ENCODE measurements around the gene EFCAB6.

The EFCAB6 gene

DNA sequence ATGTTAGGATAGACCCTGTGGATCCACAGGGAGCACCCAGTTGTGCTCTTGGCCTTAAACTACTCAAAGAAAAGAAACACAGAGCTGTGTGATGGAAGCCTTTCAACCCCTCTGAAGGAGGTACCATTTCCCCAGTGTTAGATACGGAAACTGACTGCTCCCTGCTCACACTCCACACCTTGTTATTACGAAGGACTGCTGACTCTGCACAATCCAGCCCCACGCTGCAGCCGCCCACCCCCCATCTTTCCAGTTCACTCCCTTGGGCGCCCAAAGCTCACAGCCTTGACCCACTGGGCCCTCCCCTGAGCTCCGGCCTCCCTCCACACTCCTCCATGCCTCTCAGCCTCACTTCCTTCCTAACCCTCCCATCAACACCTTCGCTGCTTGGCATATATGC lies 75.5 kb downstream of the EFCAB6 start (continued):
- TF ChIP-seq, protein P1, sequence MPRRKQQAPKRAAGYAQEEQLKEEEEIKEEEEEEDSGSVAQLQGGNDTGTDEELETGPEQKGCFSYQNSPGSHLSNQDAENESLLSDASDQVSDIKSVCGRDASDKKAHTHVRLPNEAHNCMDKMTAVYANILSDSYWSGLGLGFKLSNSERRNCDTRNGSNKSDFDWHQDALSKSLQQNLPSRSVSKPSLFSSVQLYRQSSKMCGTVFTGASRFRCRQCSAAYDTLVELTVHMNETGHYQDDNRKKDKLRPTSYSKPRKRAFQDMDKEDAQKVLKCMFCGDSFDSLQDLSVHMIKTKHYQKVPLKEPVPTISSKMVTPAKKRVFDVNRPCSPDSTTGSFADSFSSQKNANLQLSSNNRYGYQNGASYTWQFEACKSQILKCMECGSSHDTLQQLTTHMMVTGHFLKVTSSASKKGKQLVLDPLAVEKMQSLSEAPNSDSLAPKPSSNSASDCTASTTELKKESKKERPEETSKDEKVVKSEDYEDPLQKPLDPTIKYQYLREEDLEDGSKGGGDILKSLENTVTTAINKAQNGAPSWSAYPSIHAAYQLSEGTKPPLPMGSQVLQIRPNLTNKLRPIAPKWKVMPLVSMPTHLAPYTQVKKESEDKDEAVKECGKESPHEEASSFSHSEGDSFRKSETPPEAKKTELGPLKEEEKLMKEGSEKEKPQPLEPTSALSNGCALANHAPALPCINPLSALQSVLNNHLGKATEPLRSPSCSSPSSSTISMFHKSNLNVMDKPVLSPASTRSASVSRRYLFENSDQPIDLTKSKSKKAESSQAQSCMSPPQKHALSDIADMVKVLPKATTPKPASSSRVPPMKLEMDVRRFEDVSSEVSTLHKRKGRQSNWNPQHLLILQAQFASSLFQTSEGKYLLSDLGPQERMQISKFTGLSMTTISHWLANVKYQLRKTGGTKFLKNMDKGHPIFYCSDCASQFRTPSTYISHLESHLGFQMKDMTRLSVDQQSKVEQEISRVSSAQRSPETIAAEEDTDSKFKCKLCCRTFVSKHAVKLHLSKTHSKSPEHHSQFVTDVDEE (CRISPR knock-in tag; IDR thresholded peaks at IDR 0.05) = no peak
- no peak for TF ChIP-seq TOX (CRISPR knock-in tag; IDR thresholded peaks at IDR 0.05; ENCODE audit: borderline replicate concordance)
- TF ChIP-seq, protein P2, sequence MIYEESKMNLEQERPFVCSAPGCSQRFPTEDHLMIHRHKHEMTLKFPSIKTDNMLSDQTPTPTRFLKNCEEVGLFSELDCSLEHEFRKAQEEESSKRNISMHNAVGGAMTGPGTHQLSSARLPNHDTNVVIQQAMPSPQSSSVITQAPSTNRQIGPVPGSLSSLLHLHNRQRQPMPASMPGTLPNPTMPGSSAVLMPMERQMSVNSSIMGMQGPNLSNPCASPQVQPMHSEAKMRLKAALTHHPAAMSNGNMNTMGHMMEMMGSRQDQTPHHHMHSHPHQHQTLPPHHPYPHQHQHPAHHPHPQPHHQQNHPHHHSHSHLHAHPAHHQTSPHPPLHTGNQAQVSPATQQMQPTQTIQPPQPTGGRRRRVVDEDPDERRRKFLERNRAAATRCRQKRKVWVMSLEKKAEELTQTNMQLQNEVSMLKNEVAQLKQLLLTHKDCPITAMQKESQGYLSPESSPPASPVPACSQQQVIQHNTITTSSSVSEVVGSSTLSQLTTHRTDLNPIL (CRISPR knock-in tag; IDR thresholded peaks at IDR 0.05; ENCODE audit: low read depth) = no peak

DNA sequence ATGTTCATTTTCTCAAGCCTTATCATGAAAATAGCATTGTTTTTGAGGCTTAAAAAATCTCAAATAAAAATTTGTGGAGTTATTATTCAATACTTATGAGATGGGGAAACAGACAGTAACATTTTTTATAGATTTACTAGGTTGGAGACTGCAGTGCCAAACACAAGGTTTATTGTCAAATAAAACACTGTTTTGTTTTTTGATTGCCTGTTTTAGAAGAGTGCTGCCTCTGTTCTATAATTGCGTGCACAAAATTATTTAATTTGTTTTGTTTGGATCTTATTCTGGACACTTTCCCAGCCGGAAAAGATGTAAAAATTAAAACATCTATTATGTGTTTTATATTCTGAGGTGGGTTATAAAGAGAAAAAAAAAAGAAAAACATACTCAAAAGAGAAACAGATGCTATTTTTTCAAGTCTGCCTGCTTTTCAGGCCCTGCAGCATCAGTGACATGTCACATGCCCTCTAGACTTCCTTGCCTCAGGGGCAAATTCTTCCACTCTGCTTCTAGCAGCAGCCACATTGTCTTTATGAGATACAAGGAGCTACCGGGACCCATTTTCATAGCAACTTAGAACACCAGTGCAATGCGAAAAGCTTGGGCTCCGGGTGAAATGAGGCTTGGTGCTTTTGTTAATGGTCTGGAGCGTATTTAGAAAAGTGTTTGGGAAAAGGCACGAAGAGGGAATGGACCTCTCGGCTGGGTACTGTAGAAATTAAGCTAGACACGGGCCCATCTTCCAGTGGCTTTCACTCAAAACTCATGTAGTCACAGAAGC lies 77.5 kb downstream of the EFCAB6 start:
- TF ChIP-seq TCF4 (CRISPR knock-in tag; IDR thresholded peaks at IDR 0.05; ENCODE audit: borderline replicate concordance) = no peak
- TF ChIP-seq, protein P2 (CRISPR knock-in tag; IDR thresholded peaks at IDR 0.05; ENCODE audit: low read depth) = no peak
- TF ChIP-seq RARB (CRISPR knock-in tag; IDR thresholded peaks at IDR 0.05) = no peak
- no peak for TF ChIP-seq ZNF565 (CRISPR knock-in tag; conservative IDR thresholded peaks at IDR 0.05; ENCODE audit: low read depth)
- TF ChIP-seq, protein P3, sequence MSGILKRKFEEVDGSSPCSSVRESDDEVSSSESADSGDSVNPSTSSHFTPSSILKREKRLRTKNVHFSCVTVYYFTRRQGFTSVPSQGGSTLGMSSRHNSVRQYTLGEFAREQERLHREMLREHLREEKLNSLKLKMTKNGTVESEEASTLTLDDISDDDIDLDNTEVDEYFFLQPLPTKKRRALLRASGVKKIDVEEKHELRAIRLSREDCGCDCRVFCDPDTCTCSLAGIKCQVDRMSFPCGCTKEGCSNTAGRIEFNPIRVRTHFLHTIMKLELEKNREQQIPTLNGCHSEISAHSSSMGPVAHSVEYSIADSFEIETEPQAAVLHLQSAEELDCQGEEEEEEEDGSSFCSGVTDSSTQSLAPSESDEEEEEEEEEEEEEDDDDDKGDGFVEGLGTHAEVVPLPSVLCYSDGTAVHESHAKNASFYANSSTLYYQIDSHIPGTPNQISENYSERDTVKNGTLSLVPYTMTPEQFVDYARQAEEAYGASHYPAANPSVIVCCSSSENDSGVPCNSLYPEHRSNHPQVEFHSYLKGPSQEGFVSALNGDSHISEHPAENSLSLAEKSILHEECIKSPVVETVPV (CRISPR knock-in tag; IDR thresholded peaks at IDR 0.05) = no peak
- TF ChIP-seq ZFP30 (CRISPR knock-in tag; IDR thresholded peaks at IDR 0.05) = no peak
- TF ChIP-seq ZC3H10 (CRISPR knock-in tag; IDR thresholded peaks at IDR 0.05) = no peak
- no peak for TF ChIP-seq BACH2 (CRISPR knock-in tag; IDR thresholded peaks at IDR 0.05; ENCODE audit: borderline replicate concordance)
- TF ChIP-seq PPARA (CRISPR knock-in tag; IDR thresholded peaks at IDR 0.05; ENCODE audit: borderline replicate concordance) = no peak
- TF ChIP-seq GLIS3 (CRISPR knock-in tag; IDR thresholded peaks at IDR 0.05) = no peak
- TF ChIP-seq ISL1 (CRISPR knock-in tag; IDR thresholded peaks at IDR 0.05) = no peak
- TF ChIP-seq ZNF8 (CRISPR knock-in tag; IDR thresholded peaks at IDR 0.05) = no peak
- TF ChIP-seq ZFP3 (CRISPR knock-in tag; IDR thresholded peaks at IDR 0.05) = no peak
- TF ChIP-seq ESRRG (CRISPR knock-in tag; IDR thresholded peaks at IDR 0.05) = no peak
- TF ChIP-seq CSDC2 (CRISPR knock-in tag; IDR thresholded peaks at IDR 0.05) = no peak
- TF ChIP-seq, protein P4, sequence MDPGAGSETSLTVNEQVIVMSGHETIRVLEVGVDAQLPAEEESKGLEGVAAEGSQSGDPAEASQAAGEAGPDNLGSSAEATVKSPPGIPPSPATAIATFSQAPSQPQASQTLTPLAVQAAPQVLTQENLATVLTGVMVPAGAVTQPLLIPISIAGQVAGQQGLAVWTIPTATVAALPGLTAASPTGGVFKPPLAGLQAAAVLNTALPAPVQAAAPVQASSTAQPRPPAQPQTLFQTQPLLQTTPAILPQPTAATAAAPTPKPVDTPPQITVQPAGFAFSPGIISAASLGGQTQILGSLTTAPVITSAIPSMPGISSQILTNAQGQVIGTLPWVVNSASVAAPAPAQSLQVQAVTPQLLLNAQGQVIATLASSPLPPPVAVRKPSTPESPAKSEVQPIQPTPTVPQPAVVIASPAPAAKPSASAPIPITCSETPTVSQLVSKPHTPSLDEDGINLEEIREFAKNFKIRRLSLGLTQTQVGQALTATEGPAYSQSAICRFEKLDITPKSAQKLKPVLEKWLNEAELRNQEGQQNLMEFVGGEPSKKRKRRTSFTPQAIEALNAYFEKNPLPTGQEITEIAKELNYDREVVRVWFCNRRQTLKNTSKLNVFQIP (CRISPR knock-in tag; IDR thresholded peaks at IDR 0.05; ENCODE audit: borderline replicate concordance, low read depth) = no peak
- TF ChIP-seq, protein P5, sequence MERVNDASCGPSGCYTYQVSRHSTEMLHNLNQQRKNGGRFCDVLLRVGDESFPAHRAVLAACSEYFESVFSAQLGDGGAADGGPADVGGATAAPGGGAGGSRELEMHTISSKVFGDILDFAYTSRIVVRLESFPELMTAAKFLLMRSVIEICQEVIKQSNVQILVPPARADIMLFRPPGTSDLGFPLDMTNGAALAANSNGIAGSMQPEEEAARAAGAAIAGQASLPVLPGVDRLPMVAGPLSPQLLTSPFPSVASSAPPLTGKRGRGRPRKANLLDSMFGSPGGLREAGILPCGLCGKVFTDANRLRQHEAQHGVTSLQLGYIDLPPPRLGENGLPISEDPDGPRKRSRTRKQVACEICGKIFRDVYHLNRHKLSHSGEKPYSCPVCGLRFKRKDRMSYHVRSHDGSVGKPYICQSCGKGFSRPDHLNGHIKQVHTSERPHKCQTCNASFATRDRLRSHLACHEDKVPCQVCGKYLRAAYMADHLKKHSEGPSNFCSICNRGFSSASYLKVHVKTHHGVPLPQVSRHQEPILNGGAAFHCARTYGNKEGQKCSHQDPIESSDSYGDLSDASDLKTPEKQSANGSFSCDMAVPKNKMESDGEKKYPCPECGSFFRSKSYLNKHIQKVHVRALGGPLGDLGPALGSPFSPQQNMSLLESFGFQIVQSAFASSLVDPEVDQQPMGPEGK (CRISPR knock-in tag; IDR thresholded peaks at IDR 0.05; ENCODE audit: borderline replicate concordance) = no peak
- TF ChIP-seq TOX (CRISPR knock-in tag; IDR thresholded peaks at IDR 0.05; ENCODE audit: borderline replicate concordance) = no peak
- TF ChIP-seq, protein P1 (CRISPR knock-in tag; IDR thresholded peaks at IDR 0.05) = no peak
- ATAC-seq = no peak

Measured in SK-N-SH treated with all-trans-retinoic acid at 6 μM for 48 hours (cell line).